ENCODE data around the gene SLC25A6. TPM values are rescaled to one million over a fixed set of nuclear protein-coding genes. Genes with fewer than 3 reads are reported as not detected.
"Not testable (repeated sequence)": the region's sequence is repeated elsewhere in the genome, so short reads cannot be mapped to it uniquely, and the experiment has no call there.

Gene SLC25A6
- total RNA-seq, 1 donor from 2014 or later, result 312 TPM

DNA sequence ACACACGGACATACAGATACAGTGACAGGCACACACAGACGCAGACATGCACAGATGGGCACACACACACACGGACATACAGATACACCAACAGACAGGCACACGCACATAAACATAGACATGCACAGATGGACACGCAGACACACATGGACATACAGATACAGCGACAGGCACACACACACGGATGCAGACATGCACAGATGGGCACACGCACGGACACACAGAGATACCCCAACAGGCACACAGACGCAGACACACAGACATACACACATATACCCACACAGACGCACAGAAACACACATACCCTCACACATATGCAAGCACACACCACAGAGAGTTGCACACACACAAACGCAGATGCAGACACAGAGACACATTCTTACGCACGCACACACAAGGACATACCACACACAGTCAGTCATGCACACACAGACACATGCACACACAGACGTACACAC lies 24.4 kb upstream of the SLC25A6 start:
- no peak for DNase-seq (ENCODE audit: extremely low read depth, low read depth, low spot score)

DNA sequence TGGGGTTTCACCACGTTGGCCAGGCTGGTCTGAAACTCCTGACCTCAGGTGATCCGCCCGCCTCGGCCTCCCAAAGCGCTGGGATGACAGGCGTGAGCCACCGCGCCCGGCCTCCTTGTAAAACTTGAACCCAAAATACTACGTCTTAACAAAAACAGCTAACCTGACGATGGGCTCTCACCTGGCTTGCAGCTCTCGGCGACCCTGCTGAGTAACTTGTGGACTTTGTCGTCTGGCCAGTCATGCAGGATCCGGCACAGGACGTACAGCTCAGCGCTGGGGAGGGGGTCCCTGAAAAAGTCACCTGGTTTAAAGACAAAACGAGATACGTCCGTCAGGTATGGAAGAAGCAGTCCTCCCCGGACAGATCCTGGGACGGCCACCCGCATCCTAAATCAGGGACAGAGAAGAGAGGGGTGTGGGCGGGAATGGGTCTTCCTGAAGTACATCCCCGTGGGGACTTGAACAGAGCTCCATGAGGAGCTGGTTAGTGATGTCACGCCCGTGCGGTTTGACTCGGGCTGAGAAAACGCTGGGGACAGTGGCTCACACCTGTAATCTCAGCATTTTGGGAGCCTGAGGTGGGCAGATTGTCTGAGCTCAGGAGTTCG lies 20.7 kb upstream of the SLC25A6 start:
- no peak for DNase-seq (ENCODE audit: extremely low read depth, low read depth, low spot score)

DNA sequence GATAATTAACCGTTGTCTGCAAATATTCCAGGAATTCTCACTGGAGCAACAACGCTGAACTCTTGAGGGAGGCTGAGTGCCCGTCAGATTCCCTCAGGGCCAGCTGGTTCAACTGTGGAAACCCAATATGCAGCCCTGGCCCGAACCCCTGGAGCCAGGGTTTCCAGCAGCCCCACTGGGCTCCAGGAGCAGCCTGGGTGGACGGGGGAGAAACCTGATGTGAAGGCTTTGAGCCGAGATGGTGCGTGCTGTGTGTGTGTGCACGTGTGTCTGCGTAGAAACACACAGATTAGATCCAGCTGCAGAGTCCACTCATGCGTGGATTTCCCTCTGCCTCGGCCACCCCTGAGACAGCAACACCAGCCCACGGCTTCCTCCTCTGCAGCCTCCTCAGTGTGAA lies 19.4 kb upstream of the SLC25A6 start:
- no peak for DNase-seq (ENCODE audit: extremely low read depth, low read depth, low spot score)

DNA sequence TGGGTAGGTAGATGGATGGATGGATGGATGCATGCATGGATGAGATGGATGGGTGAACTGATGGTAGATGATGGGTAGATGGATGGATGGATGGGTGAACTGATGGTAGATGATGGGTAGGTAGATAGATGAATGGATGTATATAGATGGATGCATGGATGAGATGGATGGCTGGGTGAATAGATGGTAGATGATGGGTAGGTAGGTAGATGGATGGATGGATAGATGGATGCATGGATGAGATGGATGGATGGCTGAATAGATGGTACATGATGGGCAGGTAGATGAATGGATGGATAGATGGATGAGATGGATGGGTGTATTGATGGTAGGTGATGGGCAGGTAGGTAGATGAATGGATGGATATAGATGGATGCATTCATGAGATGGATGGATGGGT lies 15.1 kb upstream of the SLC25A6 start:
- no peak for DNase-seq (ENCODE audit: extremely low read depth, low read depth, low spot score)

DNA sequence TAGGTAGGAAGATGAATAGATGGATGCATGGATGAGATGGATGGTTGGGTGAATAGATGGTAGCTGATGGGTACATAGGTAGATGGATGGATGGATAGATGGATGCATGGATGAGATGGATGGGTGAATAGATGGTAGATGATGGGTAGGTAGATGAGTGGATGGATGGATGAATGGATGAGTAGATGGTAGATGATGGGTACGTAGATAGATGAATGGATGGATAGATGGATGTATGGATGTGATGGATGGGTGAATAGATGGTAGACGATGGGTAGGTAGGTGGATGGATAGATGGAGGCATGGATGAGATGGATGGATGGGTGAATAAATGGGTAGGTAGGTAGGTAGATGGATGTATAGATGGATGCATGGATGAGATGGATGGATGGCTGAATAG lies 13.9 kb upstream of the SLC25A6 start:
- DNase-seq (ENCODE audit: extremely low read depth, low read depth, low spot score), result not testable (repeated sequence)

DNA sequence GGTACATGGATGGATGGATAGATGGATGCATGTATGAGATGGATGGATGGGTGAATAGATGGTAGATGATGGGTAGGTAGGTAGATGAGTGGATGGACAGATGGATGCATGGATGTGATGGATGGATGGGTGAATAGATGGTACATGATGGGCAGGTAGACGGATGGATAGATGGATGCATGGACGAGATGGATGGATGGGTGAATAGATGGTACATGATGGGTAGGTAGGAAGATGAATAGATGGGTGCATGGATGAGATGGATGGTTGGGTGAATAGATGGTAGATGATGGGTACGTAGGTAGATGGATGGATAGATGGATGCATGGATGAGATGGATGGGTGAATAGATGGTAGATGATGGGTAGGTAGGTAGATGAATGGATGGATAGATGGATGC lies 12.0 kb upstream of the SLC25A6 start:
- not testable (repeated sequence) for DNase-seq (ENCODE audit: extremely low read depth, low read depth, low spot score)

DNA sequence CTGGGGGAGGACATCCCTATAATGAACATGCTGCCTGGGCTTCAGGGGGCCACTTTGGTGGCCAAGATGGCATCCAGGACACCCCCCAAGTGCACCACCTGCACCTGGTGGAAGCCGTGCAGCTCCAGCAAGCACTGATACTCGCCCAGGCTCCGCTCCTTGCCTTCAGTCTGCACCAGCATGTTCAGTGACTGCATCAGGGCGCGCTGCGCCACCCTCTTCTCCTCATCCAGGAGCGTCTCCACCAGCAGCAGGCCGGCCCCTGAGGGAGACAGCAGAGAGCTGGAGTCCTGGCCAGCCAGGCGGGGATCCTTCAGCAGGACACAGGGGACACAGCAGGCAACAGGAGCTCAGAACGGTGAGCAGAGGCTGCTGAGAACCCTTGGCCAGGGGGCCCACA lies 11.3 kb upstream of the SLC25A6 start:
- DNase-seq (ENCODE audit: extremely low read depth, low read depth, low spot score), result no peak

DNA sequence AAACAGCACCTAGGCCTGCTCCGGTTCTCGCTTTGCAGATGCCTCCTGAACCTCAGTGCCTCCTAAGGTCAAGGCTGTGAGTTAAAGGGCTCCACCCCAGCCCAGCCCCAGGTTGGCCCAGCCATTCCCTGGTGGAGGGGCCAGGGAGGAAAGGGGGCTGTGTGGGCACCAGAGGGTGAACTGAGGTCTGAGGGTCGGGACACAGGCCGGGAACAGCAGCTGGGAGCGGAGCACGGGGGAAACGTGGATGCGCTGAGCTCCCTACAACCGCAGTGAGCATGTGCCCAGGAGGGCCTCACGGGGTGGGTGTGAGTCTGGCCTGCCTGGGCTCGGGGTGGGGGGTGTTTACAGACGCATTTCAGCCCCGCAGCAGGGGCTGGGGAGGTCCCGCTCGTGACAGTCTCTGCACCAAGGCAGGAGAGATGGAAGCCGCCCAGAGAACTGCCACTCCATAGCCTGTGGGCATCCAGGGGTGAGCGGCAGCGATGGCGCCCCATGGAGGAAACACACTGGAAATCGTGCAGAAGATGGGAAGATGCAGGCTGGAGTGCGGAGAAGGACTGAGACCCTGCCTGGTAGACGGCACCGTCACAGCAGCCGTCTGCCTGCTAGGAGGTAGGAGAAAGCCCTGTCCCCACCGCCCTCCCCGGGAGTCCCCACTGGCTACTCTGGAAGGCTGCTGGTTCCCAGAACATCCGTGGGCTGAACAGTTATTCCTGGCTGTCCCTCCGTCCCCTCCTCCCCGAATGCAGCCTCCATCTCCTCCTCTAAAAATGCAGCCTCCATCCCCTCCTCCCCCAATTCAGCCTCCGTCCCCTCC lies 9.9 kb upstream of the SLC25A6 start:
- DNase-seq (ENCODE audit: extremely low read depth, low read depth, low spot score), result no peak

DNA sequence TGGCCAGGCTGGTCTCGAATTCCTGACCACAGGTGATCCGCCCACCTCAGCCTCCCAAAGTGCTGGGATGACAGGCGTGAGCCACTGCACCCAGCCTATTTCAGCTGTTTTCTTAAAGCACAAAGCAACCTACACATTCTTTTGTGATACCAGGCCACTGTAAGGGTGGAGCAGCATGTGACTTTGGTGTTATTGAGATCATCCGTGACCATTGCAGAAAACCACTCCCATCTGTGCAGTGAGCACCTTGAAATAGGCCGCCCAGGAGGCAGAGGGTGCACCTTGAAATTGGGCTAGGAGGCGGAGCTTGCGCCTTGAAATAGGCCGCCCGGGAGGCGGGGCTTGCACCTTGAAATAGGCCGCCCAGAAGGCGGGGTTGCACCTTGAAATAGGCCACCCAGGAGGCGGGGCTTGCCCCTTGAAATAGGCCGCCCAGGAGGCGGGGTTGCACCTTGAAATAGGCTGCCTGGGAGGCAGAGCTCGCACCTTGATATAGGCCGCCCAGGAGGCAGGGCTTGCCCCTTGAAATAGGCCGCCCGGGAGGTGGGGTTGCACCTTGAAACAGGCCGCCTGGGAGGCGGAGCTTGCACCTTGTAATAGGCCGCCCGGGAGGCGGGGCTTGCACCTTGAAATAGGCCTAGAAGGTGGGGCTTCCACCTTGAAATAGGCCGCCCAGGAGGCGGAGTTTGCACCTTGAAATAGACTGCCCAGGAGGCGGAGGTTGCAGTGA lies 9.0 kb upstream of the SLC25A6 start:
- DNase-seq (ENCODE audit: extremely low read depth, low read depth, low spot score), result no peak

DNA sequence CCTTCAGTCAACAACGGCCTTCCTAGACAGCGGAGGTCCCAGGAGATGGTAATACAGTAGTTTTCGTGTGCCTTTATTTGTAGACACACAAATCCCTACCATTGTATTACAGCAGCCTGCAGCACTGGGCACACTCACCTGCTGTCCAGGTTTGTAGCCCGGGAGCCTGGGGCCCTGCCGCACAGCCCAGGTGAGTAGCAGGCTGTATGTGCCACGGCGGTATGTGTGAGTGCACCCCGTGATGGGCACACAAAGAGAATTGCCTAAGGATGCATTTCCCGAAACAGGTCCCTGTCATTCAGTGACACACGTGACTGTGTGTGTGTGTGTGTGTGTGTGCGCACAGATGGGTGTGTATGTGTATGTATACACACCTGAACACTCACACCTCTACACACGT lies 8.1 kb upstream of the SLC25A6 start:
- DNase-seq (ENCODE audit: extremely low read depth, low read depth, low spot score), result no peak

DNA sequence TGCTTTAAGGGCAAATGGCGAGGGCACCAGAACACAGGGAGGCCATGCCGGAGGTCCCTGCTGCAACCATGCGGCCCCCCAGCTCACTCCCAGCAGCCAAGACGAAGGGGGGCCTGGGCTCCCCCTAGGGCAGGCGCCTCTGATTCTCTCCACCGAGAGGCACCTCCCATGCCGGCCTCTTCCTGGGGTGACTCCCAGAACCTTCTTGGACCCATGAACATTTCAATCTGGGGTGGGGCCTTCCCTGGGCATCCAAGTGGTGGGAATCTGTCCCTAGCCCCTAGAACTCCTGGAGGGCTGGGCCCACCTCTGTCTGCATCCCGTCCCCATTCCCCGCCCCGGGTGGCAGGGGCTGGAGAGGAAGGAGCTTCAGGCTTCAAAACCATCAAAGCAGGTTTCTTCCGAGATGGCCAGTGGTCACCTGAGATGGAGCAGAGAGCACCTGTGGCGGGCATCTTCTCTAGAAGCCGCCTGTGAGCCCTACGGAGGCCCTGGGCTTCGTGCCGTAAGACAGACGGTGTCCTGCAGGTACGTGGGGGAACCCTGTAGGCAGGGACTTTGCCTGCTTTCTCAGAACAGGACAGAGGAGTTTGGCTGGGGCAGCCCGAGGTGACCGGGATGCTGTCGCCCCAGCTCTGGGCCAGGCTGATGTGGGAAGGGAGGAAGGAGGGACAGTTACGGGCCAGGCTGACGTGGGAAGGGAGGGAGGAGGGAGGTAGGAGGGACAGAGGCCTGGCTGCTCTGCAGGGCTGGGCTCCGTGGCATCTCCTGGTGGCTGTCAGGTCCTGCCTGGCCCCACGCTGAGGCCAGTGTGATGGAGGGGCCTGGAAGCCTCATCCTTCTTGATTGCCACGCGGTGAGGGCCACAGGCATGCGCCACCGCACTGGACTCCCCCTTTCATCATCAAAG lies 6.8 kb upstream of the SLC25A6 start:
- DNase-seq (ENCODE audit: extremely low read depth, low read depth, low spot score), result no peak

DNA sequence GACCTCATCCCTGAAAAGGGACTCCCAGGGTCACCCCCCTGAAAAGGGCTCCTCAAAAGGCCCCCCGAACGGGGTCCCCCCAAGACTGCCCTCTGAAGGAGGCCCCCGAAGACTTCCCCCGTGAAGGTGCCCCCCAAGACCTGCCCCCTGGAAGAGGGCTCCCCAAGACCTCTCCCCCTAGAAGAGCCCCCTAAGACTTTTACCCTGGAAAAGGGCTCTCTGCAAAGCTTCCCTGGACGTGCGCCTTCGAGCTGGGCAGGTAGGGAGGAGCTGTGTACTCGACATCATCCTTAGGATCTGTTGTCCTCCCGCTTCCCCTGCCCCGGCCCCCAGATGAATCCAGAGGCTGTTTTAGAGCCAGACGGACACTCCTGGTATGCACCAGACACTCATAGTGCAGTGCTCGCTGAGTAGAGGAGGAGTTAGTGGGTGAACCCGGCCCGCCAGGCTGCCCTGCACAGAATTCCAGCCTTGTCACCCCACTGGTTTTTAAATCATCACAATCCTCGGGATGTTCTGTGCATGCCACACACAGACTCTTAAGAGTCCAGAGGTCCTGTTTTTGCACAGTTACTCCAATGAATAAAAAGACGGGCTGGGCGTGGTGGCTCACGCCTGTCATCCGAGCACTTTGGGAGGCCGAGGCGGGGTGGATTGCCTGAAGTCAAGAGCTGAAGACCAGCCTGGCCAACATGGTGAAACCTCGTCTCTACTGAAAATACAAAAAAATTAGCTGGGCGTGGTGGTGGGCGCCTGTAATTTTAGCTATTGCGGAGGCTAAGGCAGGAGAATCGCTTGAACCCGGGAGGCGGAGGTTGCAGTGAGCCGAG lies 5.7 kb upstream of the SLC25A6 start:
- no peak for DNase-seq (ENCODE audit: extremely low read depth, low read depth, low spot score)

DNA sequence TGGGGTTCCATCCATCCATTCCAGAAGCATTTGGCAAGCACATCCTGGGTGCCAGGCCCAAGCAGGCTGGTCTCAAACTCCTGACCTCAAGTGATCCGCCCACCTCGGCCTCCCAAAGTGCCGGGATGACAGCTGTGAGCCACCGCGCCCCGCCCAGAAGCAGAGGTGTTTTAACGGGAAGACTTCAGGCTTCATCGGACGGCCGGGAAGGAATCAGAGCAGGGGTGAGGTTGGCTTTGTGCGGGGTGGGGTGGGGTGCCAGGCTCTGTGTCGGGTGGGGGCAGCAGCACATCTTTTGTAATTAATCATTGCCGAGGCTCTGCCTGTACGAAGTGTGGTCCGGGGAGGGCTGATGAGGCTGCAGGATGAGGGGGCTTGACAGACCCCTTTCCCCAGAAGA lies 5.1 kb upstream of the SLC25A6 start:
- no peak for DNase-seq (ENCODE audit: extremely low read depth, low read depth, low spot score)

DNA sequence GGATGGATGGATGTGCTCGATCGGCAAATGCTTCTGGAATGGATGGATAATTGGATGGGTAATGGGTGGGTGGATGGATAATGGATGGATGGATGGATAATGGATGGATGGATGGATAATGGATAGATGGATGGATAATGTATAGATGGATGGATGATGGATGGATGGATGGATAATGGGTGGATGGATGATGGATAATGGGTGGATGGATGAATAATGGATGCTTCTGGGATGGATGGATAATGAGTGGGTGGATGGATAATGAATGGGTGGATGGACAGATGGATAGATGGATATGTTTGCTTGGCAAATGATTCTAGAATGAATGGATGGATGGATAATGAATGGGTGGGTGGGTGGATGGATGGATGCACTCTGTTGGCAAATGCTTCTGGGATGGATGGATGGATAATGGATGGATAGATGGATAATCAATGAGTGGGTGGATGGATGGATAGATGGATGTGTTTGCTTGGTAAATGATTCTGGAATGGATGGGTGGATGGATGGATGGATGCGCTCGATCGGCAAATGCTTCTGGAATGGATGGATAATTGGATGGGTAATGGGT lies 3.8 kb upstream of the SLC25A6 start:
- no peak for DNase-seq (ENCODE audit: extremely low read depth, low read depth, low spot score)

DNA sequence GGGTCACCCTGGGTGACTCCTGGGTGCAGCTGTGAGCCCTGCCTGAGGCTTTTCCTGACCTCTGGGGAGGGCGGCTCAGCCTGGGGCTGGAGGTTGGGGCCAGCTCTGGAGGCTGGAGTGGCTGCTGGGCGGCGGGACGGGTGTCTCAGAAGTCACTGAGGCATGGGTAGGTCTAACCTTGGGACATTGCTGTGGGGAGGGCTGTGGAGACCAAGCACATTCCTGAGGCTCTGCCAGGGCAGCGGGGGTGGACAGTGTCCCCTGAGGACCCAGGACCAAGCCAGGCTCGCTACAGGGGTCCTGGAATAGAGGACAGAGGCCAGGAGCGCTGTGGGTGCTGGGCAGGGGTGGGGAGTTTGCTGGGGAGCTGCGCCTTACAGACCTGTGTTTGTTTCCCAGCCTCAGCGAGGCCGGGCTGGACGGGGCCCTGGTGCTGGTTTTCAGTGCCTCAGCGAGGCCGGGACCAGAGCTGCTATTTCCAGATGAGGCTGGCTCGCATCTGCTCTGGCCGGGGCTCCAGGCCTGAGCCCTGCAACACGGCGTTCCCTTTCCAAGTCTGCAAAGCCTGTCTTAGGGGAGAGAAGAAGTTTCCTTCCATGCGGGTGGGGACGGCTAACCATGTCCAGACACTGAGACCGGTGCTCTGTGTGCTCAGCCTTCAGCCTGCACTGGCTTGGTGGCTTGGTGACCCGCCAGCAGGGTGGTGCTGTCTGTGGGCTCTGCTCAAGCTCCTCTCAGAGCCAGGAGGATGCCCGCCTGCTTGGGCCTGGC lies 3.0 kb upstream of the SLC25A6 start:
- no peak for DNase-seq (ENCODE audit: extremely low read depth, low read depth, low spot score)

DNA sequence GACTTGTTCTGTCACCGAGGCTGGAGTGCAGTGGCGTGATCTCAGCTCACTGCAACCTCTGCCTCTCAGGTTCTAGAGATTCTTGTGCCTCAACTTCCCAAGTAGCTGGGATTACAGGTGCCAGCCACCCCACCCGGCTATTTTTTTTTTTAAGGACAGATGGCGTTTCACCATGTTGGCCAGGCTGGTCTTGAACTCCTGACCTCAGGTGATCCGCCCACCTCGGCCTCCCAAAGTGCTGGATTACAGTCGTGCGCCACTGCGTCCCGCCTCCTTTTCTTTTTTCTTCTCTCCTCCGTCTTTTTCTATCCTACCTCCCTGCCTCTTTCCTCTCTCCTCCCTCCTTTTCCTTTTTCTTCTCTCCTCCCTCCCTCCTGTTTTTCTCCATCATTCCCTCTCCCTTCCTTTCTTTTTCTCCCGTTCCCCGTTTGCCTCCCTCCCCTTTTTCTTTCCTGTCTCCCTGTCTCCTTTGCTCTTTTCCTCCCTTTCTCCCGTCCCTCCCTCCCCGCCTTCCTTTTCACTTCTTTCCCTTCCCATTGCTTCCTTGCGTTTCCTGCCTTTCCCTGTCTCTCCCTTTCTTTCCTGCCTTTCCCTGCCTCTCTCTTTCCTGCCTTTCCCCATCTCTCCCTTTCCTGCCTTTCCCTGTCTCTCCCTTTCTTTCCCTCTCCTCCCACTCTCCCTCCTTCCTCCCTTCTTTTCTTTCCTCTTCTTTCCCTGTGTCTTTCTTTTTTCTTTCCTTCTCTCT lies 2.1 kb upstream of the SLC25A6 start:
- no peak for DNase-seq (ENCODE audit: extremely low read depth, low read depth, low spot score)

DNA sequence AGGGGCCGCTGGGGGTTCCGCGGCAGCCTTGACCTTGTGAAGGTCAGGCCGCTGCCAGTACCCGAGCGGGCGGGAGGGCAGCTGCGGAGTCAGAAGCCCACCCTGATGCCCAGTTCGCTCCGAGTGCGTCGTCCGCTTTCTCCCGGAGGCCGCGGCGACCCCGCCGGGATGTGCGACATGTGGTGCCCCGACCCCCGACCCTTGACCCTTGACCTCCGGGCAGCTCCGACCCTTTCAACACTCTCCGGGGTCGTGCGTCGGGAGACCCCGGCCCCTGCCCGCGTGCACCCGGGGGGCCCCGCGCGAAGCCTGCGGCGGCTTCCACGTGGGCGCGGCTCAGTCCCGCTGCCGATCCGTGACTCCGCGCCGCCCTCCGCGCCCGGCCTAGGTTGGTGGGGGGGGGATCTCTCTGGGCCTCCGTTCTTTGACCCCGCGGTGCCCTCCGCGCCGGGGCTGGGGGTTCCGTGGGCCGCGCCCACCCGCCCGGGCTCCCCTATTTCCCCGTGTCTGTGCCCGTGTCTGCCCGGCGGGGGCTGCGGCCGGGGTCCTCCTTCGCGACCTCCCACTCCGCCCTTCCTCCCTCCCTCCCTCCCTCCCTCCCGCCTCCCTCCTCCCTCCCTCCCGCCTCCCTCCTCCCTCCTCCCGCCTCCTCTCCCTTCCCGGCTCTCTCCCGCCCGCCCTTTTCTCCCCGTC lies 609 bp upstream of the SLC25A6 start:
- no peak for DNase-seq (ENCODE audit: extremely low read depth, low read depth, low spot score)

DNA sequence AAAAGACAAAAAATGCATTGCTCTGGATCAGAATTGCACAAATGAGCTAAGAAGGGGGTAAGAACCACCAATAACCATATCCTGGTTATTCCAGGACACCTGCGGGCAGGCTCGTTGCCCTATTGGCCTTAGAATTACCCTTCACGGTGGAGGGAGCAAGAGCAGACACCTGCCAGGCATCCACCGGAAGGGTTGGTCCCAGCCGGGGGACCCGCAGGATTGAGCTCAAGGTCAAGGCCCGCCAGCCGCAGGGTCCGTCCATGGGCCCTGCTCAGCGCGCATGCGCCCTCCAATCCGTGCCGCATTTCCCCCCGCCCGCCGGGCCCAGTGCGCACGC lies 575 bp downstream of the SLC25A6 start:
- no peak for DNase-seq (ENCODE audit: extremely low read depth, low read depth, low spot score)
